H9 (cell line): Measurements from ENCODE around the gene SCAF8. TPM values are rescaled to one million over a fixed set of nuclear protein-coding genes. Genes with fewer than 3 reads are reported as not detected.
A peak's percentile ranks its signal among the peaks of the same experiment; 100 is the strongest.

Source experiments
- DNase-seq: peaks from one replicate; pipeline ENCODE4 v3.0.0-alpha.2; 2017
- H2AFZ ChIP-seq: one replicate; pipeline ENCODE4 v1.6.1; 2013; ENCODE audit warnings: mild to moderate bottlenecking, low read length, control low read depth, moderate library complexity
- H2AK5ac ChIP-seq: 2 replicates; pipeline ENCODE4 v1.6.1; 2013; ENCODE audit warnings: low read length, control low read depth, mixed read lengths; ENCODE audit not compliant: insufficient read length
- H2BK120ac ChIP-seq: one replicate; pipeline ENCODE4 v1.6.1; 2013; ENCODE audit warnings: low read depth, mild to moderate bottlenecking, low read length, control low read depth, inconsistent platforms; ENCODE audit not compliant: poor library complexity, severe bottlenecking
- H2BK12ac ChIP-seq: 2 replicates; pipeline ENCODE4 v1.6.1; 2013; ENCODE audit warnings: low read length, control low read depth, mixed read lengths, low read depth; ENCODE audit not compliant: insufficient read length
- H2BK15ac ChIP-seq: 2 replicates; pipeline ENCODE4 v1.6.1; 2013; ENCODE audit warnings: low read depth, low read length, control low read depth
- H2BK20ac ChIP-seq: one replicate; pipeline ENCODE4 v1.6.1; 2013; ENCODE audit warnings: low read depth, mild to moderate bottlenecking, low read length, control low read depth, inconsistent platforms; ENCODE audit not compliant: poor library complexity, severe bottlenecking
- H2BK5ac ChIP-seq: 2 replicates; pipeline ENCODE4 v1.6.1; 2013; ENCODE audit warnings: low read length, control low read depth, mixed read lengths; ENCODE audit not compliant: insufficient read length
- H3K14ac ChIP-seq: 2 replicates; pipeline ENCODE4 v1.6.1; 2013; ENCODE audit warnings: low read length, control low read depth; ENCODE audit not compliant: insufficient read depth
- H3K18ac ChIP-seq: 2 replicates; pipeline ENCODE4 v1.6.1; 2013; ENCODE audit warnings: low read depth, mild to moderate bottlenecking, mixed read lengths, low read length, control low read depth; ENCODE audit not compliant: insufficient read length
- H3K23ac ChIP-seq: 2 replicates; pipeline ENCODE4 v1.6.1; 2013; ENCODE audit warnings: low read length, control low read depth, mixed read lengths, low read depth; ENCODE audit not compliant: insufficient read length
- H3K23me2 ChIP-seq: 2 replicates; pipeline ENCODE4 v1.6.1; 2013; ENCODE audit warnings: low read depth, mild to moderate bottlenecking, mixed read lengths, low read length, control low read depth; ENCODE audit not compliant: insufficient read length, poor library complexity, severe bottlenecking
- H3K27ac ChIP-seq: 2 replicates; pipeline ENCODE4 v1.5.1; 2013; ENCODE audit warnings: low read length, control low read depth, mixed read lengths, low read depth; ENCODE audit not compliant: insufficient read length
- H3K27me3 ChIP-seq: 2 replicates; pipeline ENCODE4 v1.6.1; 2013; ENCODE audit warnings: low read length, control low read depth, inconsistent platforms; ENCODE audit not compliant: insufficient read depth
- H3K4ac ChIP-seq: 2 replicates; pipeline ENCODE4 v1.6.1; 2013; ENCODE audit warnings: low read depth, mild to moderate bottlenecking, control low read depth, inconsistent platforms, low read length, moderate library complexity
- H3K4me1 ChIP-seq: 2 replicates; pipeline ENCODE4 v1.6.1; 2013; ENCODE audit warnings: low read length, control low read depth, inconsistent platforms; ENCODE audit not compliant: insufficient read depth
- H3K4me2 ChIP-seq: 2 replicates; pipeline ENCODE4 v1.6.1; 2013; ENCODE audit warnings: low read length, control low read depth, mixed read lengths; ENCODE audit not compliant: insufficient read length, insufficient read depth
- H3K56ac ChIP-seq: 2 replicates; pipeline ENCODE4 v1.6.1; 2013; ENCODE audit warnings: low read depth, mild to moderate bottlenecking, mixed read lengths, low read length, control low read depth; ENCODE audit not compliant: insufficient read length
- H3K79me1 ChIP-seq: 2 replicates; pipeline ENCODE4 v1.6.1; 2013; ENCODE audit warnings: low read depth, mild to moderate bottlenecking, moderate library complexity, low read length, control low read depth, inconsistent platforms; ENCODE audit not compliant: insufficient read depth, poor library complexity, severe bottlenecking
- H3K79me2 ChIP-seq: 2 replicates; pipeline ENCODE4 v1.6.1; 2013; ENCODE audit warnings: low read length, control low read depth, inconsistent platforms; ENCODE audit not compliant: insufficient read depth
- H3K9ac ChIP-seq: 2 replicates; pipeline ENCODE4 v1.6.1; 2013; ENCODE audit warnings: low read length, control low read depth, mixed read lengths; ENCODE audit not compliant: insufficient read length; ENCODE audit errors: extremely low read depth
- H3K9me3 ChIP-seq: one replicate; pipeline ENCODE4 v1.6.1; 2013; ENCODE audit warnings: low read depth, low read length, inconsistent platforms; ENCODE audit not compliant: control insufficient read depth
- H3T11ph ChIP-seq: one replicate; pipeline ENCODE4 v1.6.1; 2013; ENCODE audit warnings: mild to moderate bottlenecking, low read length, control low read depth, inconsistent platforms
- H4K20me1 ChIP-seq: one replicate; pipeline ENCODE4 v1.6.1; 2013; ENCODE audit not compliant: control insufficient read depth, insufficient read length, insufficient read depth
- H4K5ac ChIP-seq: 2 replicates; pipeline ENCODE4 v1.6.1; 2013; ENCODE audit warnings: low read depth, mild to moderate bottlenecking, mixed read lengths, low read length, control low read depth; ENCODE audit not compliant: insufficient read length
- H4K8ac ChIP-seq: replicated peaks from 2 replicates; pipeline ENCODE4 v1.6.1; 2013; ENCODE audit warnings: low read length, control low read depth, mixed read lengths, low read depth; ENCODE audit not compliant: insufficient read length
- H4K91ac ChIP-seq: 2 replicates; pipeline ENCODE4 v1.6.1; 2013; ENCODE audit warnings: low read depth, mild to moderate bottlenecking, moderate library complexity, mixed read lengths, low read length, control low read depth; ENCODE audit not compliant: insufficient read length
- H3K27ac Mint-ChIP-seq, 3 experiments: 2 replicates in 2 of 3; 3 replicates in 1 of 3; pipeline ENCODE4 v1.8.0; 2020 to 2021; ENCODE audit warnings: mixed read lengths in 3 of 3, mild to moderate bottlenecking in 1 of 3, moderate library complexity in 1 of 3
- H3K27me3 Mint-ChIP-seq: 2 replicates; pipeline ENCODE4 v1.8.0; 2021; ENCODE audit warnings: low read depth, mild to moderate bottlenecking, moderate library complexity, mixed read lengths
- H3K36me3 Mint-ChIP-seq, 3 experiments: 2 replicates in 2 of 3; 3 replicates in 1 of 3; pipeline ENCODE4 v1.8.0; 2020 to 2021; ENCODE audit warnings: low read depth in 3 of 3, mixed read lengths in 3 of 3; ENCODE audit not compliant: insufficient read depth in 1 of 3
- H3K4me1 Mint-ChIP-seq, 2 experiments: 2 replicates each; pipeline ENCODE4 v1.8.0; 2020; ENCODE audit warnings: mixed read lengths in 2 of 2
- H3K4me3 Mint-ChIP-seq, 2 experiments: 2 replicates in 1 of 2; 3 replicates in 1 of 2; pipeline ENCODE4 v1.8.0; 2020 to 2021; ENCODE audit warnings: mild to moderate bottlenecking in 2 of 2, mixed read lengths in 2 of 2, moderate library complexity in 1 of 2
- H3K9me3 Mint-ChIP-seq, 2 experiments: 2 replicates in 1 of 2; 3 replicates in 1 of 2; pipeline ENCODE4 v1.8.0; 2020; ENCODE audit warnings: mild to moderate bottlenecking in 2 of 2, mixed read lengths in 2 of 2, moderate library complexity in 1 of 2
- WGBS: extraction: QIAGEN DNeasy Blood & Tissue Kit; methylation state at CpG from one replicate; pipeline ENCODE4 v1.1.7; 2013; ENCODE audit warnings: missing lambda C conversion rate, low lambda C conversion rate, mixed read lengths; ENCODE audit not compliant: insufficient read length; ENCODE audit errors: extremely low coverage; 5-methylcytosine and 5-hydroxymethylcytosine counted together
- total RNA-seq: library from RNA; stranded (reverse); gene quantifications from 2 replicates; pipeline ENCODE4 v1.2.1, GENCODE V29; 2021
- TF ChIP-seq, protein P1 (sequence below): fragments of 200-600 bp; sonication (generic); conservative IDR thresholded peaks from 3 replicates; pipeline ENCODE4 v1.8.0; 2021; ENCODE audit warnings: antibody characterized with exemption, mild to moderate bottlenecking

The SCAF8 gene
- total RNA-seq, 1 experiment from 2014 or later: 78.5 TPM

DNA sequence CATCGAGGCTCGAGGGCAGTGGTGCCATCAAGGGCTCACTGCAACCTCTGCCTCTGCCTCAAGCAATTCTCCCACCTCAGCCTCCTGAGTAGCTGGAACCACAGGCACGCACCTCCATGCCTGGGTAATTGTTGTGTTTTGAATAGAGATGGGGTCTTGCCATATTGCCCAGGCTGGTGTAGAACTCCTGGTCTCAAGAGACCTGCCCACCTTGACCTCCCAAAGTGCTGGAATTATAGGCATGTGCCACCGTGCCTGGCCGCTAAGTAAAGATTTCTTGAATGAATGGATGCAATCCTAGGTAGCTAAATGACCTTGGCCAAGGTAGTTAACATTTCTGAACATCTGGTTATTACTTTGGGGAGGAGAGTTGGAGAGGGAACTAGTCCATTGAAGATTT lies 7.4 kb downstream of the SCAF8 start:
- H3K79me1 ChIP-seq: peaks cover 3% of the 10 kb centered on the region
- H3K4ac ChIP-seq: no peak overlapping the region
- H2AK5ac ChIP-seq: no peak overlapping the region
- H4K20me1 ChIP-seq: no peaks in the 10 kb centered on the region
- no CpG with 5 or more reads among the region's 5 CpGs for WGBS
- no peak overlapping the region for H3K18ac ChIP-seq
- no peak overlapping the region for H2BK15ac ChIP-seq
- peaks cover 3 to 26% (median 24%) of the 10 kb centered on the region in 3 experiments; a peak in 6 of 7 replicates for H3K36me3 Mint-ChIP-seq
- no peak overlapping the region; the same call in 1 of the 2 replicates for H3K14ac ChIP-seq
- no peak overlapping the region for H2BK12ac ChIP-seq
- no peak overlapping the region for H2AFZ ChIP-seq
- H4K8ac ChIP-seq: no peak overlapping the region
- H4K5ac ChIP-seq: no peak overlapping the region
- H2BK120ac ChIP-seq: no peak overlapping the region
- no peak for DNase-seq
- peaks cover 57% of the 10 kb centered on the region for H3K79me2 ChIP-seq
- H4K91ac ChIP-seq: no peak overlapping the region
- H3K56ac ChIP-seq: no peak overlapping the region
- H3T11ph ChIP-seq: no peak overlapping the region
- H3K9ac ChIP-seq: no peak overlapping the region
- H3K9me3 ChIP-seq: no peaks in the 10 kb centered on the region
- H3K27ac Mint-ChIP-seq: peak overlapping the region in 1 of 3 experiments; percentile 84; a peak in 1 of 7 replicates
- H3K27me3 Mint-ChIP-seq: no peaks in the 10 kb centered on the region
- no peak overlapping the region for H2BK5ac ChIP-seq
- no peaks in the 10 kb centered on the region for H3K27me3 ChIP-seq
- no peak overlapping the region for H2BK20ac ChIP-seq
- no peak overlapping the region for H3K27ac ChIP-seq
- no peak overlapping the region for H3K4me3 Mint-ChIP-seq
- TF ChIP-seq, protein P1, sequence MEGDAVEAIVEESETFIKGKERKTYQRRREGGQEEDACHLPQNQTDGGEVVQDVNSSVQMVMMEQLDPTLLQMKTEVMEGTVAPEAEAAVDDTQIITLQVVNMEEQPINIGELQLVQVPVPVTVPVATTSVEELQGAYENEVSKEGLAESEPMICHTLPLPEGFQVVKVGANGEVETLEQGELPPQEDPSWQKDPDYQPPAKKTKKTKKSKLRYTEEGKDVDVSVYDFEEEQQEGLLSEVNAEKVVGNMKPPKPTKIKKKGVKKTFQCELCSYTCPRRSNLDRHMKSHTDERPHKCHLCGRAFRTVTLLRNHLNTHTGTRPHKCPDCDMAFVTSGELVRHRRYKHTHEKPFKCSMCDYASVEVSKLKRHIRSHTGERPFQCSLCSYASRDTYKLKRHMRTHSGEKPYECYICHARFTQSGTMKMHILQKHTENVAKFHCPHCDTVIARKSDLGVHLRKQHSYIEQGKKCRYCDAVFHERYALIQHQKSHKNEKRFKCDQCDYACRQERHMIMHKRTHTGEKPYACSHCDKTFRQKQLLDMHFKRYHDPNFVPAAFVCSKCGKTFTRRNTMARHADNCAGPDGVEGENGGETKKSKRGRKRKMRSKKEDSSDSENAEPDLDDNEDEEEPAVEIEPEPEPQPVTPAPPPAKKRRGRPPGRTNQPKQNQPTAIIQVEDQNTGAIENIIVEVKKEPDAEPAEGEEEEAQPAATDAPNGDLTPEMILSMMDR: no peak
- H3K4me2 ChIP-seq: no peak overlapping the region
- no peaks in the 10 kb centered on the region for H3K9me3 Mint-ChIP-seq
- H3K23ac ChIP-seq: no peak overlapping the region
- peaks cover 3% of the 10 kb centered on the region; the same call in 1 of the 2 replicates for H3K4me1 ChIP-seq
- no peaks in the 10 kb centered on the region for H3K23me2 ChIP-seq
- H3K4me1 Mint-ChIP-seq: peaks cover 37 to 42% of the 10 kb centered on the region in 2 experiments
